Prostate gland (tissue), 2 donors: ENCODE measurements around the gene GATB. TPM values are rescaled to one million over a fixed set of nuclear protein-coding genes. Genes with fewer than 3 reads are reported as not detected.

Source experiments
- DNase-seq: peaks from one replicate; pipeline ENCODE4 v3.0.0-alpha.2; 2019; ENCODE audit warnings: low spot score
- H3K27ac ChIP-seq, 2 donors: fragments of 200-600 bp; sonication (generic); 2 replicates each; pipeline ENCODE4 v1.5.1; 2017 to 2019
- H3K27me3 ChIP-seq: fragments of 200-600 bp; sonication (generic); replicated peaks from 2 replicates; pipeline ENCODE4 v1.5.1; 2019; ENCODE audit not compliant: insufficient read depth
- H3K36me3 ChIP-seq, 2 donors: fragments of 200-600 bp; sonication (generic); 1 replicate in 1 of 2; 2 replicates in 1 of 2; pipeline versions ENCODE4 v1.5.1 to v1.8.1; 2017 to 2019
- H3K4me1 ChIP-seq: fragments of 200-600 bp; sonication (generic); replicated peaks from 2 replicates; pipeline ENCODE4 v1.5.1; 2019
- H3K4me3 ChIP-seq, 2 donors: fragments of 200-600 bp; sonication (generic); 2 replicates each; pipeline ENCODE4 v1.5.1; 2017 to 2019
- H3K9me3 ChIP-seq: fragments of 200-600 bp; sonication (generic); 2 replicates; pipeline ENCODE4 v1.5.1; 2017
- CTCF ChIP-seq, 4 experiments: fragments of 200-600 bp in 2 of 4; fragments of 450-650 bp in 2 of 4; sonication (generic) in 2 of 4; IDR thresholded peaks; 1 replicate in 3 of 4; 2 replicates in 1 of 4; pipeline ENCODE4 v1.5.1; 2016 to 2019; ENCODE audit warnings: antibody characterized with exemption in 4 of 4, mild to moderate bottlenecking in 2 of 4, moderate library complexity in 2 of 4
- POLR2A ChIP-seq: fragments of 450-650 bp; IDR thresholded peaks from one replicate; pipeline ENCODE4 v1.6.1; 2016; ENCODE audit warnings: antibody characterized with exemption, mild to moderate bottlenecking
- POLR2AphosphoS5 ChIP-seq: sonication (generic); formaldehyde crosslinking; IDR thresholded peaks from one replicate; pipeline ENCODE4 v1.6.1; 2017; ENCODE audit warnings: antibody characterized with exemption
- WGBS: methylation state at CpG from one replicate; pipeline ENCODE4 v1.1.5; 2018; 5-methylcytosine and 5-hydroxymethylcytosine counted together
- intact Hi-C: fragments of 100-400 bp; cut with DNase I; formaldehyde crosslinking; loops from one replicate; pipeline ENCODE4 v1.14.2; 2022
- total RNA-seq, 2 donors: library from RNA; depleted of rRNA; stranded (reverse); fragments of >200 nt; gene quantifications; one replicate each; pipeline ENCODE4 v1.1.0, GENCODE V29; 2016

Gene GATB
- total RNA-seq, 2 donors from 2014 or later = 15.8 to 38.7 TPM

- H3K36me3 ChIP-seq = no peaks in the 10 kb centered on the region
- no peak overlapping the region for H3K4me3 ChIP-seq
- TF ChIP-seq POLR2AphosphoS5 (no peak), POLR2A (no peak), CTCF (IDR thresholded peaks at IDR 0.05) (no peak)
- intact Hi-C loops = no loop called here
- no peaks in the 10 kb centered on the region for H3K9me3 ChIP-seq
- H3K4me1 ChIP-seq = no peaks in the 10 kb centered on the region
- no peak for DNase-seq
- H3K27me3 ChIP-seq = no peaks in the 10 kb centered on the region
- no peak overlapping the region for H3K27ac ChIP-seq
- 82% methylated on average over 6 of the region's 6 CpGs for WGBS
Measured at GRCh38 chr4:151709071-151709470, 51.7 kb downstream of the GATB start.

GRCh38 chr4:151708100-151708499, 52.7 kb downstream of the GATB start:
- Histone ChIP-seq H3K4me1 (no peaks in the 10 kb centered on the region), H3K4me3 (no peak overlapping the region), H3K27me3 (no peaks in the 10 kb centered on the region), H3K27ac (no peak overlapping the region), H3K36me3 (no peaks in the 10 kb centered on the region), H3K9me3 (no peaks in the 10 kb centered on the region)
- TF ChIP-seq POLR2AphosphoS5 (no peak), POLR2A (no peak), CTCF (IDR thresholded peaks at IDR 0.05) (no peak)
- WGBS = 92% methylated on average over 4 of the region's 4 CpGs
- no peak for DNase-seq
- intact Hi-C loops = no loop called here

- Histone ChIP-seq H3K9me3 (no peaks in the 10 kb centered on the region), H3K27me3 (no peaks in the 10 kb centered on the region), H3K4me3 (no peak overlapping the region), H3K4me1 (no peaks in the 10 kb centered on the region), H3K36me3 (no peaks in the 10 kb centered on the region), H3K27ac (no peak overlapping the region)
- WGBS = 93% methylated on average over 3 of the region's 3 CpGs
- DNase-seq = no peak
- intact Hi-C loops = no loop called here
- TF ChIP-seq POLR2A = no peak
- TF ChIP-seq CTCF (IDR thresholded peaks at IDR 0.05) = no peak
- no peak for TF ChIP-seq POLR2AphosphoS5
Measured at GRCh38 chr4:151703401-151703800, 57.4 kb downstream of the GATB start.

- 81% methylated on average over 4 of the region's 4 CpGs for WGBS
- DNase-seq = no peak
- no peak overlapping the region for H3K27ac ChIP-seq
- no peak for TF ChIP-seq POLR2AphosphoS5
- no peak for TF ChIP-seq POLR2A
- no peak for TF ChIP-seq CTCF (IDR thresholded peaks at IDR 0.05)
- H3K36me3 ChIP-seq = no peaks in the 10 kb centered on the region
- no peak overlapping the region for H3K4me3 ChIP-seq
- intact Hi-C loops = no loop called here
- no peaks in the 10 kb centered on the region for H3K4me1 ChIP-seq
- no peaks in the 10 kb centered on the region for H3K27me3 ChIP-seq
- no peaks in the 10 kb centered on the region for H3K9me3 ChIP-seq
Measured at GRCh38 chr4:151702256-151702655, 58.6 kb downstream of the GATB start.

GRCh38 chr4:151700566-151701316, 60.1 kb downstream of the GATB start:
- Histone ChIP-seq H3K27ac (no peak overlapping the region), H3K27me3 (no peaks in the 10 kb centered on the region), H3K9me3 (no peaks in the 10 kb centered on the region), H3K4me3 (no peak overlapping the region), H3K4me1 (no peaks in the 10 kb centered on the region), H3K36me3 (no peaks in the 10 kb centered on the region)
- 93% methylated on average over 16 of the region's 16 CpGs for WGBS
- TF ChIP-seq POLR2AphosphoS5 = no peak
- no peak for TF ChIP-seq POLR2A
- TF ChIP-seq CTCF (IDR thresholded peaks at IDR 0.05) = no peak
- intact Hi-C loops = no loop called here
- DNase-seq = no peak
